Naive thymus-derived CD4-positive, alpha-beta T cell (primary cell): Measurements from ENCODE around the gene TUBGCP4. TPM values are rescaled to one million over a fixed set of nuclear protein-coding genes. Genes with fewer than 3 reads are reported as not detected.
"Not testable (repeated sequence)": the region's sequence is repeated elsewhere in the genome, so short reads cannot be mapped to it uniquely, and the experiment has no call there.

ENCODE experiments used
- ATAC-seq: fragments of 150-1000 bp; cut with Tn5 transposase; 2 replicates; pipeline ENCODE4 v1.10.0; 2021; ENCODE audit warnings: mild to moderate bottlenecking, moderate library complexity
- CTCF ChIA-PET: fragments of 350-600 bp; sonication (Branson Sonifier 250); formaldehyde crosslinking; loops from one replicate; lab custom pipeline; 2021; ENCODE audit warnings: antibody characterized with exemption; lab: Charles Lee
- POLR2A ChIA-PET: fragments of 350-600 bp; sonication (Branson Sonifier 250); formaldehyde crosslinking; loops from one replicate; lab custom pipeline; 2021; ENCODE audit warnings: antibody characterized with exemption, inconsistent platforms; lab: Charles Lee
- DNase-seq, 9 donors: peaks; one replicate each; pipeline versions ENCODE4 v3.0.0 to v3.0.0-alpha.2; 2020 to 2022; ENCODE audit warnings: mixed read lengths in 1 of 9
- H3K27ac ChIP-seq: one replicate; pipeline ENCODE4 v1.7.0; 2013; ENCODE audit warnings: mild to moderate bottlenecking, low read depth, low read length, moderate library complexity
- H3K27me3 ChIP-seq, 2 donors: one replicate each; pipeline ENCODE4 v1.7.0; 2013; ENCODE audit warnings: low read length in 2 of 2, mild to moderate bottlenecking in 2 of 2, moderate library complexity in 2 of 2; ENCODE audit not compliant: control insufficient read depth in 2 of 2, insufficient read depth in 2 of 2
- H3K36me3 ChIP-seq, 3 experiments: 1 replicate in 2 of 3; 2 replicates in 1 of 3; pipeline ENCODE4 v1.7.0; 2013; ENCODE audit warnings: low read length in 3 of 3, mild to moderate bottlenecking in 3 of 3, moderate library complexity in 1 of 3; ENCODE audit not compliant: insufficient read depth in 3 of 3, control insufficient read depth in 2 of 3
- H3K4me1 ChIP-seq, 2 donors: one replicate each; pipeline ENCODE4 v1.7.0; 2013; ENCODE audit warnings: low read length in 2 of 2, mild to moderate bottlenecking in 2 of 2, moderate library complexity in 1 of 2; ENCODE audit not compliant: control insufficient read depth in 2 of 2, insufficient read depth in 2 of 2
- H3K4me3 ChIP-seq: 2 replicates; pipeline ENCODE4 v1.7.0; 2013; ENCODE audit warnings: mild to moderate bottlenecking, low read length
- H3K9me3 ChIP-seq, 3 experiments: 1 replicate in 2 of 3; 2 replicates in 1 of 3; pipeline ENCODE4 v1.7.0; 2013; ENCODE audit warnings: low read length in 3 of 3; ENCODE audit not compliant: control insufficient read depth in 2 of 3
- H3K27ac Mint-ChIP-seq, 9 donors: one replicate each; pipeline ENCODE4 v1.8.0; 2020 to 2022; ENCODE audit warnings: mixed read lengths in 9 of 9, mild to moderate bottlenecking in 8 of 9, moderate library complexity in 5 of 9, inconsistent platforms in 2 of 9
- H3K27me3 Mint-ChIP-seq, 5 donors: one replicate each; pipeline ENCODE4 v1.8.0; 2021 to 2022; ENCODE audit warnings: mixed read lengths in 5 of 5, mild to moderate bottlenecking in 1 of 5
- H3K36me3 Mint-ChIP-seq, 5 donors: one replicate each; pipeline ENCODE4 v1.8.0; 2020 to 2022; ENCODE audit warnings: mixed read lengths in 5 of 5, mild to moderate bottlenecking in 3 of 5, inconsistent platforms in 1 of 5
- H3K4me1 Mint-ChIP-seq, 7 donors: one replicate each; pipeline ENCODE4 v1.8.0; 2020 to 2022; ENCODE audit warnings: mixed read lengths in 7 of 7, mild to moderate bottlenecking in 3 of 7, inconsistent platforms in 1 of 7
- H3K4me3 Mint-ChIP-seq, 10 donors: one replicate each; pipeline ENCODE4 v1.8.0; 2020 to 2022; ENCODE audit warnings: mild to moderate bottlenecking in 10 of 10, mixed read lengths in 10 of 10, moderate library complexity in 6 of 10, inconsistent platforms in 2 of 10
- H3K9me3 Mint-ChIP-seq, 11 donors: one replicate each; pipeline ENCODE4 v1.8.0; 2020 to 2022; ENCODE audit warnings: mixed read lengths in 11 of 11, mild to moderate bottlenecking in 4 of 11, inconsistent platforms in 1 of 11, moderate library complexity in 1 of 11
- intact Hi-C, 2 donors: fragments of 100-400 bp; cut with micrococcal nuclease; formaldehyde crosslinking; loops; one replicate each; pipeline ENCODE4 v1.15.1; 2023
- polyA plus RNA-seq, 2 donors: library from polyadenylated mRNA; unstranded; fragments of 300-500 nt; fragmentation: Illumina TruSeq; gene quantifications; one replicate each; pipeline ENCODE4 v1.2.3, GENCODE V29; 2021
- total RNA-seq, 6 experiments: library from RNA in 5 of 6; stranded (reverse) in 5 of 6; gene quantifications; 1 replicate in 5 of 6; 2 replicates in 1 of 6; pipeline ENCODE4 v1.2.3 and lab custom pipeline; 2021 to 2026

TUBGCP4 gene
- total and polyA plus RNA-seq, 7 experiments from 2014 or later, result 7.7 to 34.7 (median 15.0) TPM

DNA sequence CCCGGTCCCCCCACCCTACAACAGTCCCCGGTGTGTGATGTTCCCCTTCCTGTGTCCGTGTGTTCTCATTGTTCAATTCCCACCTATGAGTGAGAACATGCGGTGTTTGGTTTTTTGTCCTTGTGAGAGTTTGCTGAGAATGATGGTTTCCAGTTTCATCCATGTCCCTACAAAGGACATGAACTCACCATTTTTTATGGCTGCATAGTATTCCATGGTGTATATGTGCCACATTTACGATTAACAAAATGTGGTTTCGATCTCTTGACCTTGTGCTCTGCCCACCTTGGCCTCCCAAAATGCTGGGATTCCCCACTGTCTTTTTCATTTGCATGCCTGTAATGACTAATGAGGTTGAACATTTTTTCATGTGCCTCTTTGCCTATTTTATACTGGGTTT is 22.7 kb downstream of the TUBGCP4 start:
- H3K4me3 Mint-ChIP-seq, H3K27me3 ChIP-seq, H3K27ac ChIP-seq, ATAC-seq, H3K4me3 ChIP-seq, H3K27me3 Mint-ChIP-seq, H3K9me3 Mint-ChIP-seq, POLR2A ChIA-PET, DNase-seq, H3K9me3 ChIP-seq, H3K4me1 ChIP-seq, CTCF ChIA-PET, intact Hi-C loops: not testable (repeated sequence)
- H3K36me3 ChIP-seq, result peaks cover 5 to 59% (median 6%) of the 10 kb centered on the region in 3 experiments
- Mint-ChIP-seq H3K4me1 (peaks cover 0 to 16% (median 2%) of the 10 kb centered on the region in 7 donors), H3K36me3 (peaks cover 22 to 60% (median 38%) of the 10 kb centered on the region in 5 donors), H3K27ac (peak overlapping the region in 1 of 9 donors; percentile 41)

DNA sequence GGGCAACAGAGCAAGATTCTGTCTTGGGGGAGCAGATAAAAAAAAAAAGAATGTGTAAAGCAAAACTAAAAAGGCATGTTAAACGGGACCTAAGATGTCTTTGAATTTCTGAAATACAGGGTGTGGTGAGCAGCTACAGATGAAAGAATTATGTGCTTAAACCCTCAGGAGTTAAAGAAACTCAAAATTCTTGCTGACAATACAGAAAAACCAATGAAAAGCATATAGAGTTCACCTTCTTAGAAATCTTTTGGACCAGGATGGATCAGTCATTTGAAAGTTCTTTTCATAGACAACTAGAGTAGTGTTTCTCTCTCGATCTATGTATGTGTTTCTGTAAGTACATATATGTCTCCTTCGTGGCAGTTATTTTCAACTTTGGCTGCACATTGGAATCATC is 31.4 kb downstream of the TUBGCP4 start:
- intact Hi-C loops, result no loop called here
- DNase-seq, result no peak
- peaks cover 21 to 57% (median 30%) of the 10 kb centered on the region in 5 donors for H3K36me3 Mint-ChIP-seq
- no peaks in the 10 kb centered on the region for H3K27me3 ChIP-seq
- H3K4me3 ChIP-seq, result no peak overlapping the region
- no peak for ATAC-seq
- H3K27me3 Mint-ChIP-seq, result no peaks in the 10 kb centered on the region
- no peaks in the 10 kb centered on the region for H3K9me3 ChIP-seq
- POLR2A ChIA-PET, result interaction anchor here (0.6 to 0.7 kb wide), 2 partner anchors 59 to 323 kb away, joined by 3 to 4 read pairs; no protein-coding TSS in a partner anchor
- H3K4me1 ChIP-seq, result no peaks in the 10 kb centered on the region
- CTCF ChIA-PET, result no interaction called here
- no peaks in the 10 kb centered on the region for H3K9me3 Mint-ChIP-seq
- peaks cover 0 to 14% (median 7%) of the 10 kb centered on the region in 7 donors for H3K4me1 Mint-ChIP-seq
- H3K27ac ChIP-seq, result no peak overlapping the region
- H3K27ac Mint-ChIP-seq, result peak overlapping the region in 2 of 9 donors; percentile 7 to 37
- H3K4me3 Mint-ChIP-seq, result no peak overlapping the region
- peaks cover 0 to 85% (median 11%) of the 10 kb centered on the region in 3 experiments for H3K36me3 ChIP-seq

DNA sequence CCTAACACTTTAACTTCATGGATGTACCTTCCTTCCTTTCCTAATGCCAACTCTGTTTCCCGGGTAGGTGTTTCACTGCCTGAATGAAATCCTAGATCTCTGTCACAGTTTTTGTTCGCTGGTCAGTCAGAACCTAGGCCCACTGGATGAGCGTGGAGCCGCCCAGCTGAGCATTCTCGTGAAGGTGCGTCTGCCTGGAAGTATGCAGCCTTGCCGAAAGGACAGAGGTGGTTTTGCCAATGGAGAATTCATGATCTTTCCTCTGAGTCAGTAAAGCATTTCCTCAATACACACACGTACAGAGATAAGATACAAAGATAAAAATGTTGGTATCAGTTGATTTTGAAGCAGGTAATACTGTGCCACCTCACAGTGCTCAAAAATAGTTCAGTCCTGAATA is 32.7 kb downstream of the TUBGCP4 start:
- no peaks in the 10 kb centered on the region for H3K9me3 Mint-ChIP-seq
- H3K9me3 ChIP-seq, result no peaks in the 10 kb centered on the region
- peaks cover 0 to 85% (median 14%) of the 10 kb centered on the region in 3 experiments for H3K36me3 ChIP-seq
- no peak overlapping the region for H3K4me3 Mint-ChIP-seq
- no peak for DNase-seq
- H3K27ac ChIP-seq, result no peak overlapping the region
- H3K4me1 Mint-ChIP-seq, result peaks cover 0 to 14% (median 7%) of the 10 kb centered on the region in 7 donors
- H3K4me1 ChIP-seq, result no peaks in the 10 kb centered on the region
- H3K27me3 Mint-ChIP-seq, result no peaks in the 10 kb centered on the region
- peak overlapping the region in 5 of 9 donors; percentile 7 to 81 (median 30) for H3K27ac Mint-ChIP-seq
- H3K4me3 ChIP-seq, result no peak overlapping the region
- no peaks in the 10 kb centered on the region for H3K27me3 ChIP-seq
- POLR2A ChIA-PET, result interaction anchor here (0.7 kb wide), 1 partner anchor 1890 kb away, joined by 3 read pairs; no protein-coding TSS in a partner anchor
- intact Hi-C loops, result no loop called here
- H3K36me3 Mint-ChIP-seq, result peaks cover 28 to 59% (median 33%) of the 10 kb centered on the region in 5 donors
- CTCF ChIA-PET, result no interaction called here
- ATAC-seq, result no peak

DNA sequence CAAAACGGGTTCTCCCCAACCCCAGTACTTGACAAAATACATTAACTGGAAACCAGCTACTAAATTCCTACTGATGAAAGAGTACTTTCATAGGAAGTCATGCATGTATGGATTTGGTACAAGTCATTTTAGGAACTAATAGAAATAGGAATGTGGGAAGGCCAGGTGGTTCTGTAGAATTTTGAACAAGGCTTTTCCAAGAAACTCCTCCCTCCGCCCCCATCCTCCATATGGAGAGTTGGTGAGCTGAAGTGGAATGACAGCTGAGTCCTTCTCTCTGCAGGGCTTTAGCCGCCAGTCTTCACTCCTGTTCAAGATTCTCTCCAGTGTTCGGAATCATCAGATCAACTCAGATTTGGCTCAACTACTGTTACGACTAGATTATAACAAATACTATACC is 33.2 kb downstream of the TUBGCP4 start:
- Histone ChIP-seq H3K36me3 (peaks cover 0 to 85% (median 14%) of the 10 kb centered on the region in 3 experiments), H3K9me3 (no peaks in the 10 kb centered on the region), H3K4me1 (no peaks in the 10 kb centered on the region), H3K27ac (no peak overlapping the region), H3K27me3 (no peaks in the 10 kb centered on the region), H3K4me3 (no peak overlapping the region)
- ChIA-PET CTCF (no interaction called here), POLR2A (no interaction called here)
- H3K4me3 Mint-ChIP-seq, result no peak overlapping the region
- no peak for DNase-seq
- no peak for ATAC-seq
- H3K27me3 Mint-ChIP-seq, result no peaks in the 10 kb centered on the region
- H3K9me3 Mint-ChIP-seq, result no peaks in the 10 kb centered on the region
- H3K36me3 Mint-ChIP-seq, result peaks cover 29 to 59% (median 36%) of the 10 kb centered on the region in 5 donors
- intact Hi-C loops, result no loop called here
- peak overlapping the region in 5 of 9 donors; percentile 5 to 81 (median 27) for H3K27ac Mint-ChIP-seq
- H3K4me1 Mint-ChIP-seq, result peaks cover 0 to 14% (median 7%) of the 10 kb centered on the region in 7 donors

DNA sequence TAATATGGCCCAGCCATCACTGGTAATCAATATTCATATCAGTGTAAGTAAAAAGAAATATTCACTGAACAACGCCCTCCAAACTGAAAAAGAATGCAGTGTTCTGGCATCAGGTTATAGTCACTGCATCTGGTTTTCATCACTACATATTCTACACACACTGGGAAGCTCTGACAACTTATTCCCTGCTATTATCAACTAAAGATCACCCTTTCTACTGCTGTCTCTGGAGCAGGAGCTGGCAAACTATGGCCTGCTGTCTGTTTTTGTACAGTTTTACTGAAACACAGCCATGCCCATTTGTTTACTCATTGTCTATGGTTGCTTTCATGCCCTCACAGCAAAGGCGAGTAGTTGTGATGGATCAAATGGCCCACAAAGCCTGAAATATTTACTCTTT is 35.3 kb downstream of the TUBGCP4 start:
- intact Hi-C loops, result no loop called here
- Histone ChIP-seq H3K4me3 (no peak overlapping the region), H3K4me1 (no peaks in the 10 kb centered on the region), H3K36me3 (peaks cover 8 to 80% (median 19%) of the 10 kb centered on the region in 3 experiments), H3K27me3 (no peaks in the 10 kb centered on the region), H3K9me3 (no peaks in the 10 kb centered on the region), H3K27ac (no peak overlapping the region)
- Mint-ChIP-seq H3K27ac (peak overlapping the region in 2 of 9 donors; percentile 33 to 34), H3K36me3 (peaks cover 33 to 71% (median 41%) of the 10 kb centered on the region in 5 donors), H3K27me3 (no peaks in the 10 kb centered on the region), H3K9me3 (no peaks in the 10 kb centered on the region), H3K4me3 (no peak overlapping the region), H3K4me1 (peaks cover 0 to 14% (median 7%) of the 10 kb centered on the region in 7 donors)
- ATAC-seq, result no peak
- DNase-seq, result no peak
- POLR2A ChIA-PET, result no interaction called here
- CTCF ChIA-PET, result no interaction called here

DNA sequence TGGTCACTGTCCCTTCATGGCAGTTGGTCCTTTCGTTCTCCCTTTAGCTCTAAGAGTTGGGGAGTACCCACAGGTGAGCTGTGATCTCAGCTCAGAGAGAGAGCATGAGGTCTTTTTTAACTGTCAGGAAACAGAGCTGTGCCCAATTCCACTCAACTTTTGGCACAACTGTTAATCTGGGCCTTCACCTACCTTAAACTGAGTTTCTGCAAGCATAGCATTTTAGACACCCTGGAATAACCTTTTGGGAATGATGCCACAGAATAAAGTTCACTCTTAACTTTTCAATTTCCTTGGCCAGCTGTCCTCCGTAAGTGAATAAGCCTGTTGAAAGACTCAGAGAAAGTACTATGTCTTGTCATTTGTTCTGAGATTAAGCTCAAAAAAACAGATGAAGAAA is 35.9 kb downstream of the TUBGCP4 start:
- Mint-ChIP-seq H3K9me3 (no peaks in the 10 kb centered on the region), H3K4me1 (peaks cover 4 to 14% (median 7%) of the 10 kb centered on the region in 7 donors), H3K36me3 (peaks cover 30 to 71% (median 39%) of the 10 kb centered on the region in 5 donors), H3K27me3 (no peaks in the 10 kb centered on the region), H3K4me3 (no peak overlapping the region), H3K27ac (peak overlapping the region in 3 of 9 donors; percentile 2 to 47 (median 5))
- ChIA-PET CTCF (no interaction called here), POLR2A (no interaction called here)
- DNase-seq (no peak), ATAC-seq (no peak)
- peaks cover 8 to 76% (median 16%) of the 10 kb centered on the region in 3 experiments for H3K36me3 ChIP-seq
- no peaks in the 10 kb centered on the region for H3K9me3 ChIP-seq
- no peak overlapping the region for H3K4me3 ChIP-seq
- intact Hi-C loops, result no loop called here
- no peak overlapping the region for H3K27ac ChIP-seq
- H3K27me3 ChIP-seq, result no peaks in the 10 kb centered on the region
- no peaks in the 10 kb centered on the region for H3K4me1 ChIP-seq

DNA sequence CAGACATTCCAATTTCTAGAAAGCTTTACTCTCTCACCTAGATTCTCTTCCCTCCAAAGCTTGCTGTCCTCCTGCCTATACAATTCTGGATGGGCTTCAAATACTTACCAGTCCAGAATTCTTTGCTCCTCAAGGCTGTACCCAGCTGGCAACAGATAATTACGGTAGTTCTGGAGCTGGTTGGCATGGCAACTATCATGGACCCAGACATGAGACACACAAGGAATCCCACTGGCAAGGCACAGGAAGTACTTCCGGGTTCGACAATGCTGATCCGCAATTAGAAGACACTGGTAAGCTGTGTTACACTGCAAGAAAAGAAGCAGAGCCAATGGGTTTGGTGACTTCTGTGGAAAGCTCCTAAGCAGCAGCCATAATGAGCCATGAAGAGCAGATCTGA is 37.9 kb downstream of the TUBGCP4 start:
- POLR2A ChIA-PET, result interaction anchor here (0.6 kb wide), 1 partner anchor 9 kb away, joined by 4 read pairs; no protein-coding TSS in a partner anchor
- peaks cover 8 to 77% (median 20%) of the 10 kb centered on the region in 3 experiments for H3K36me3 ChIP-seq
- CTCF ChIA-PET, result interaction anchor here (0.6 kb wide), 1 partner anchor 34 kb away, joined by 4 read pairs; no protein-coding TSS in a partner anchor

More for the DNA sequence above, 37.9 kb downstream of the TUBGCP4 start:
- peaks cover 2 to 13% (median 5%) of the 10 kb centered on the region in 7 donors for H3K4me1 Mint-ChIP-seq
- H3K9me3 Mint-ChIP-seq, result no peaks in the 10 kb centered on the region
- Histone ChIP-seq H3K27ac (no peak overlapping the region), H3K4me3 (no peak overlapping the region), H3K9me3 (no peaks in the 10 kb centered on the region), H3K27me3 (no peaks in the 10 kb centered on the region), H3K4me1 (no peaks in the 10 kb centered on the region)
- H3K36me3 Mint-ChIP-seq, result peaks cover 29 to 64% (median 40%) of the 10 kb centered on the region in 5 donors
- no peaks in the 10 kb centered on the region for H3K27me3 Mint-ChIP-seq
- DNase-seq, result no peak
- H3K4me3 Mint-ChIP-seq, result no peak overlapping the region
- intact Hi-C loops, result no loop called here
- no peak for ATAC-seq
- H3K27ac Mint-ChIP-seq, result peak overlapping the region in 6 of 9 donors; percentile 10 to 48 (median 28)
